Neural cell (in vitro differentiated cells): Measurements from ENCODE around the gene USP9X.

Experiments used
- CTCF ChIP-seq: fragments of 450-650 bp; IDR thresholded peaks from 2 replicates; pipeline ENCODE4 v1.5.1; 2014; ENCODE audit warnings: antibody characterized with exemption, mild to moderate bottlenecking, moderate library complexity; ENCODE audit not compliant: poor library complexity, severe bottlenecking
- EP300 ChIP-seq: fragments of 450-650 bp; conservative IDR thresholded peaks from 2 replicates; pipeline ENCODE4 v1.6.1; 2014; ENCODE audit warnings: antibody characterized with exemption, mild to moderate bottlenecking, moderate library complexity; ENCODE audit not compliant: poor library complexity, severe bottlenecking
- EZH2 ChIP-seq: fragments of 200-600, 300-800 bp; shearing (Covaris generic), sonication (generic); IDR thresholded peaks from 2 replicates; pipeline ENCODE4 v1.6.1; 2014; ENCODE audit warnings: antibody characterized with exemption, low read length, borderline replicate concordance, mild to moderate bottlenecking; ENCODE audit not compliant: insufficient read depth, poor library complexity, severe bottlenecking
- MXI1 ChIP-seq: fragments of 450-650 bp; conservative IDR thresholded peaks from 2 replicates; pipeline ENCODE4 v1.6.1; 2014; ENCODE audit warnings: antibody characterized with exemption, mild to moderate bottlenecking; ENCODE audit not compliant: poor library complexity, severe bottlenecking
- POLR2AphosphoS5 ChIP-seq: IDR thresholded peaks from 2 replicates; pipeline ENCODE4 v1.6.1; 2012
- RAD21 ChIP-seq: fragments of 450-650 bp; conservative IDR thresholded peaks from 2 replicates; pipeline ENCODE4 v1.6.1; 2014; ENCODE audit warnings: antibody characterized with exemption, mild to moderate bottlenecking, moderate library complexity
- SMC3 ChIP-seq: fragments of 450-650 bp; conservative IDR thresholded peaks from 2 replicates; pipeline ENCODE4 v1.6.1; 2014; ENCODE audit warnings: antibody characterized with exemption, mild to moderate bottlenecking, moderate library complexity; ENCODE audit not compliant: poor library complexity
- TF ChIP-seq, protein P1 (sequence below): IDR thresholded peaks from 2 replicates; pipeline ENCODE4 v1.6.1; 2012; ENCODE audit warnings: borderline replicate concordance

DNA sequence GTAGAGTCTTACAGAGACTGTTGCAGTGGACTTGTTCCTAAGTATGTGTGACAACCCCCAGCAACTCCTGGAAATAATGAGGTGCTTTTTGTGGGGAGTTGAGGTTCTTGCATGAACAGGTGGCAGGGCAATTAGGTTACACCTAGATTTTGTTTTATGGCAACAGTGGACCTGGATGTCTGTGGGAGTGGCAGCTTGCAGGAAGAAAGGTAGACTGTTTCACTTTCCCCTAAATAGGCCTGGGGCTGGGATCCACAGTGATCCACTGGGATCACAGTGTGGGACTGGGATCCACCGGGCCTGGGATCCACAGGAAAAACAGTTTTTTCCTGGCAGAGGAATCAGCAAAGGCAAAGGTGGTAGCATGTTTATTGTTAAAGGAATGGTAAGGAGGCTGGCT, 18.3 kb upstream of the USP9X start:
- TF ChIP-seq RAD21 (no peak), MXI1 (no peak), CTCF (no peak), EZH2 (no peak), SMC3 (no peak), POLR2AphosphoS5 (no peak), EP300 (no peak)
- TF ChIP-seq, protein P1, sequence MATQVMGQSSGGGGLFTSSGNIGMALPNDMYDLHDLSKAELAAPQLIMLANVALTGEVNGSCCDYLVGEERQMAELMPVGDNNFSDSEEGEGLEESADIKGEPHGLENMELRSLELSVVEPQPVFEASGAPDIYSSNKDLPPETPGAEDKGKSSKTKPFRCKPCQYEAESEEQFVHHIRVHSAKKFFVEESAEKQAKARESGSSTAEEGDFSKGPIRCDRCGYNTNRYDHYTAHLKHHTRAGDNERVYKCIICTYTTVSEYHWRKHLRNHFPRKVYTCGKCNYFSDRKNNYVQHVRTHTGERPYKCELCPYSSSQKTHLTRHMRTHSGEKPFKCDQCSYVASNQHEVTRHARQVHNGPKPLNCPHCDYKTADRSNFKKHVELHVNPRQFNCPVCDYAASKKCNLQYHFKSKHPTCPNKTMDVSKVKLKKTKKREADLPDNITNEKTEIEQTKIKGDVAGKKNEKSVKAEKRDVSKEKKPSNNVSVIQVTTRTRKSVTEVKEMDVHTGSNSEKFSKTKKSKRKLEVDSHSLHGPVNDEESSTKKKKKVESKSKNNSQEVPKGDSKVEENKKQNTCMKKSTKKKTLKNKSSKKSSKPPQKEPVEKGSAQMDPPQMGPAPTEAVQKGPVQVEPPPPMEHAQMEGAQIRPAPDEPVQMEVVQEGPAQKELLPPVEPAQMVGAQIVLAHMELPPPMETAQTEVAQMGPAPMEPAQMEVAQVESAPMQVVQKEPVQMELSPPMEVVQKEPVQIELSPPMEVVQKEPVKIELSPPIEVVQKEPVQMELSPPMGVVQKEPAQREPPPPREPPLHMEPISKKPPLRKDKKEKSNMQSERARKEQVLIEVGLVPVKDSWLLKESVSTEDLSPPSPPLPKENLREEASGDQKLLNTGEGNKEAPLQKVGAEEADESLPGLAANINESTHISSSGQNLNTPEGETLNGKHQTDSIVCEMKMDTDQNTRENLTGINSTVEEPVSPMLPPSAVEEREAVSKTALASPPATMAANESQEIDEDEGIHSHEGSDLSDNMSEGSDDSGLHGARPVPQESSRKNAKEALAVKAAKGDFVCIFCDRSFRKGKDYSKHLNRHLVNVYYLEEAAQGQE = no peak
